SK-N-SH (cell line): Measurements from ENCODE around the gene CASS4. TPM values are rescaled to one million over a fixed set of nuclear protein-coding genes. Genes with fewer than 3 reads are reported as not detected.

Experiments used
- CTCF ChIA-PET: fragments of 300-600, 350-600 bp; formaldehyde crosslinking; extraction: SDS; loops from one replicate; lab custom pipeline; 2021; lab: Yijun Ruan, JAX
- POLR2A ChIA-PET: fragments of 350-600 bp; sonication (Branson Sonifier 250); formaldehyde crosslinking; extraction: SDS; loops from one replicate; lab custom pipeline; 2020; ENCODE audit warnings: antibody characterized with exemption, inconsistent platforms; lab: Yijun Ruan, JAX
- DNase-seq: peaks from one replicate; pipeline ENCODE4 v3.0.0; 2012
- H2AFZ ChIP-seq: fragments of 200-600 bp; sonication (generic); 2 replicates; pipeline ENCODE4 v1.8.1; 2016; ENCODE audit warnings: antibody characterized with exemption, mild to moderate bottlenecking, low read depth
- H3F3A ChIP-seq: fragments of 200-600 bp; sonication (generic); replicated peaks from 2 replicates; pipeline ENCODE3; 2016; ENCODE audit warnings: antibody characterized with exemption, mild to moderate bottlenecking; ENCODE audit not compliant: insufficient read depth
- H3K27ac ChIP-seq, 2 experiments: fragments of 200-500 bp in 1 of 2; fragments of 200-600 bp in 1 of 2; sonication (Bioruptor generic) in 1 of 2; sonication (generic), shearing (Covaris generic) in 1 of 2; 2 replicates each; pipeline versions ENCODE4 v1.5.1 to v1.6.1; 2014 to 2016; ENCODE audit warnings: low read depth in 2 of 2, inconsistent platforms in 1 of 2, low read length in 1 of 2, mild to moderate bottlenecking in 1 of 2, mixed read lengths in 1 of 2
- H3K27me3 ChIP-seq: fragments of 200-600 bp; sonication (generic), shearing (Covaris generic); 2 replicates; pipeline ENCODE4 v1.6.1; 2016; ENCODE audit warnings: mixed run types; ENCODE audit not compliant: insufficient read depth
- H3K36me3 ChIP-seq, 2 experiments: fragments of 200-500 bp in 1 of 2; fragments of 200-600 bp in 1 of 2; sonication (Bioruptor generic) in 1 of 2; sonication (generic) in 1 of 2; replicated peaks in 1 of 2; 2 replicates each; pipeline versions ENCODE3 to v1.5.1; 2014 to 2016; ENCODE audit warnings: low read length in 1 of 2, mild to moderate bottlenecking in 1 of 2; ENCODE audit not compliant: insufficient read depth in 2 of 2, control insufficient read depth in 1 of 2
- H3K4me1 ChIP-seq, 2 experiments: fragments of 200-500 bp in 1 of 2; fragments of 200-600 bp in 1 of 2; sonication (Bioruptor generic) in 1 of 2; sonication (generic), shearing (Covaris generic) in 1 of 2; 2 replicates each; pipeline versions ENCODE4 v1.5.1 to v1.6.1; 2014 to 2016; ENCODE audit warnings: low read depth in 1 of 2, low read length in 1 of 2, mixed run types in 1 of 2; ENCODE audit not compliant: insufficient read depth in 2 of 2, control insufficient read depth in 1 of 2
- H3K4me2 ChIP-seq: fragments of 200-600 bp; sonication (generic), shearing (Covaris generic); 2 replicates; pipeline ENCODE4 v1.6.1; 2017; ENCODE audit warnings: mixed run types
- H3K4me3 ChIP-seq, 2 experiments: fragments of 200-500 bp in 1 of 2; fragments of 200-600 bp in 1 of 2; sonication (Bioruptor generic) in 1 of 2; sonication (generic), shearing (Covaris generic) in 1 of 2; 2 replicates each; pipeline versions ENCODE4 v1.5.1 to v1.8.1; 2014 to 2016; ENCODE audit warnings: low read depth in 2 of 2, inconsistent platforms in 1 of 2, low read length in 1 of 2, mild to moderate bottlenecking in 1 of 2, mixed read lengths in 1 of 2, moderate library complexity in 1 of 2
- H3K79me2 ChIP-seq: fragments of 200-600 bp; sonication (generic); 2 replicates; pipeline ENCODE4 v1.8.1; 2017; ENCODE audit warnings: mild to moderate bottlenecking; ENCODE audit not compliant: insufficient read depth
- H3K9ac ChIP-seq: fragments of 200-600 bp; sonication (generic); 2 replicates; pipeline ENCODE4 v1.6.1; 2017; ENCODE audit warnings: mixed run types
- H3K9me2 ChIP-seq: fragments of 200-600 bp; sonication (generic); 2 replicates; pipeline ENCODE4 v1.6.1; 2017; ENCODE audit warnings: mixed run types
- H3K9me3 ChIP-seq: fragments of 200-600 bp; sonication (generic); 2 replicates; pipeline ENCODE4 v1.6.1; 2017; ENCODE audit warnings: mixed run types, mild to moderate bottlenecking, moderate library complexity
- H4K20me1 ChIP-seq: fragments of 200-600 bp; sonication (generic); 2 replicates; pipeline ENCODE4 v1.6.1; 2017; ENCODE audit warnings: mild to moderate bottlenecking, mixed run types; ENCODE audit not compliant: insufficient read depth
- CHD2 ChIP-seq: fragments of 150-350 bp; IDR thresholded peaks from 2 replicates; pipeline ENCODE4 v1.6.1; 2018; ENCODE audit warnings: low read length; ENCODE audit not compliant: partially characterized antibody
- CTCF ChIP-seq: fragments of 200-600 bp; sonication (generic); IDR thresholded peaks from 2 replicates; pipeline ENCODE4 v1.6.1; 2017; ENCODE audit warnings: antibody characterized with exemption, mild to moderate bottlenecking, moderate library complexity
- ELF1 ChIP-seq: IDR thresholded peaks from 2 replicates; pipeline ENCODE4 v1.4.0; 2012
- FOSL2 ChIP-seq: IDR thresholded peaks from 2 replicates; pipeline ENCODE4 v1.4.0; 2012; ENCODE audit warnings: low read depth, mild to moderate bottlenecking, moderate library complexity, borderline replicate concordance
- GATA2 ChIP-seq: sonication (generic); formaldehyde crosslinking; IDR thresholded peaks from 2 replicates; pipeline ENCODE4 v1.5.0; 2020; ENCODE audit warnings: mild to moderate bottlenecking, missing genetic modification reagents
- IRF3 ChIP-seq: fragments of 150-350 bp; IDR thresholded peaks from 2 replicates; pipeline ENCODE4 v1.6.1; 2016; ENCODE audit warnings: mild to moderate bottlenecking, low read depth, low read length
- MAX ChIP-seq: IDR thresholded peaks from 2 replicates; pipeline ENCODE4 v1.4.0; 2012; ENCODE audit warnings: low read depth
- MEF2A ChIP-seq: IDR thresholded peaks from 2 replicates; pipeline ENCODE4 v1.4.0; 2012; ENCODE audit warnings: low read depth, borderline replicate concordance
- MXI1 ChIP-seq: IDR thresholded peaks from 2 replicates; pipeline ENCODE4 v1.6.1; 2012; ENCODE audit warnings: mild to moderate bottlenecking, low read depth, low read length, improper control_type of control experiment
- PBX3 ChIP-seq: IDR thresholded peaks from 2 replicates; pipeline ENCODE4; 2012
- RCOR1 ChIP-seq: fragments of 150-350 bp; IDR thresholded peaks from 2 replicates; pipeline ENCODE4 v1.6.1; 2017; ENCODE audit warnings: antibody characterized with exemption, low read length
- REST ChIP-seq: IDR thresholded peaks from 2 replicates; pipeline ENCODE4 v1.6.1; 2012; ENCODE audit warnings: mild to moderate bottlenecking, low read depth, low read length, moderate library complexity
- RFX5 ChIP-seq: IDR thresholded peaks from 2 replicates; pipeline ENCODE4 v1.6.1; 2012; ENCODE audit warnings: mild to moderate bottlenecking, improper control_type of control experiment, low read length
- SIN3A ChIP-seq: IDR thresholded peaks from 2 replicates; pipeline ENCODE4 v1.6.1; 2012; ENCODE audit warnings: low read depth, mild to moderate bottlenecking, low read length, moderate library complexity, borderline replicate concordance
- TAF1 ChIP-seq: IDR thresholded peaks from 2 replicates; pipeline ENCODE4 v1.6.1; 2012; ENCODE audit warnings: low read depth, mild to moderate bottlenecking, low read length, moderate library complexity, borderline replicate concordance
- TEAD4 ChIP-seq: IDR thresholded peaks from 2 replicates; pipeline ENCODE4 v1.4.0; 2012; ENCODE audit warnings: mild to moderate bottlenecking, borderline replicate concordance; ENCODE audit not compliant: insufficient read depth
- USF1 ChIP-seq: IDR thresholded peaks from 2 replicates; pipeline ENCODE4 v1.4.0; 2012; ENCODE audit warnings: low read depth, borderline replicate concordance
- ZBTB33 ChIP-seq: IDR thresholded peaks from 2 replicates; pipeline ENCODE4 v1.4.0; 2012; ENCODE audit warnings: low read depth, borderline replicate concordance
- WGBS: methylation state at CpG from one replicate; pipeline ENCODE4 v1.1.6; 2017; ENCODE audit warnings: low lambda C conversion rate; 5-methylcytosine and 5-hydroxymethylcytosine counted together
- polyA plus RNA-seq, 3 experiments: library from polyadenylated mRNA; depleted of rRNA; stranded (reverse); fragments of >200 nt; gene quantifications; 2 replicates each; pipeline ENCODE4 v1.2.3, GENCODE V29; 2012

Gene CASS4
- polyA plus RNA-seq, 1 of the 3 experiments (the other 2 are of a cell fraction): not detected

GRCh38 chr20:56449459-56449858, 37.4 kb downstream of the CASS4 start:
- TF ChIP-seq MEF2A (no peak), REST (no peak), USF1 (no peak), SIN3A (no peak), IRF3 (no peak), ZBTB33 (no peak), RFX5 (no peak), GATA2 (CRISPR knock-in tag) (no peak), CHD2 (no peak), RCOR1 (no peak), PBX3 (no peak), FOSL2 (no peak), TEAD4 (no peak), MAX (no peak), TAF1 (no peak), CTCF (no peak), MXI1 (no peak), ELF1 (no peak)
- ChIA-PET POLR2A (no interaction called here), CTCF (no interaction called here)
- Histone ChIP-seq H3K36me3 (no peaks in the 10 kb centered on the region), H3K4me1 (no peaks in the 10 kb centered on the region; a peak in 1 of 4 replicates), H3K9me2 (no peaks in the 10 kb centered on the region), H2AFZ (no peak overlapping the region), H3K9me3 (no peaks in the 10 kb centered on the region), H3K79me2 (no peaks in the 10 kb centered on the region), H3K4me3 (no peak overlapping the region), H3K9ac (no peak overlapping the region), H3K27ac (no peak overlapping the region), H3K4me2 (no peak overlapping the region), H4K20me1 (no peaks in the 10 kb centered on the region), H3K27me3 (no peaks in the 10 kb centered on the region), H3F3A (no peaks in the 10 kb centered on the region)
- DNase-seq: no peak
- WGBS: 32% methylated on average over 5 of the region's 5 CpGs
